ENCODE measurements around the gene VASN.

Gene VASN

GRCh38 chr16:4385066-4385788 lies 13.6 kb downstream of the VASN start:
- DNase-seq (ENCODE audit: low read depth, low spot score) = no peak
- no peak for TF ChIP-seq CTCF (IDR thresholded peaks at IDR 0.05; ENCODE audit: low read depth, low read length)
- in situ Hi-C loops (cut with HindIII; ENCODE audit: low sequenced_read_pairs) = no loop called here
- no peak overlapping the region for H3K4me3 ChIP-seq (ENCODE audit: low read depth, low read length)

DNA sequence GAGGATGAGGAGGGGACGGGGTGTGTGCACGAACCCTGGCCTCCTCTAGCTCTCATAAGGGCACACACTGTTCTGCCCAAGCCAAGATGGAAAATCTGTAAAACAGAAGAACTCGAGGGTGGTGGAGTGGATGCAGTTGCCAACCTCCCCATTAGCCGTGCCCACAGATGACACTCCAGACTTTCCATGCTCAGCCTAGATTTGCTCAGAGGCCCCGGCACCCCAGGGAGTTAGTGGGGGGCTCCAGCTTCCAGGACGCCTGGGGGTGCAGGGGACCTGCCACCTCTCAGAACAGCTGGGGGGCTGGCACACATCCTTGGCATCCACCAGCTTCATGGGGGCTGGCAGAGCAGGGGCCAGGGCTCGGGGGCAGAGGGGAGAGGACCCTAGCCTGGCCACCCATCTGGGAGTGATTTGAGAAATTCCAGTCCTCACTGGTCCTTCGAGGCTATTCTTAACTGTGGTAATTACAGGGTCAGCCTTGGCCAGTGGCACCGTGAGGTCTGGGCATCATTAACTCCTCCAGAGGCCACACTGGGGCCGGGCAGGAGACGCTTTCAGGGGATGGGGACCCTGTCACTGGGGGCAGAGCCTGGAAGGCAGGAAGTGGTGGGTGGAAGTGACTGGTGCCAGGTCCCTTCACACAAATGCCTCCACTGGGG lies 14.3 kb downstream of the VASN start:
- no peak for DNase-seq (ENCODE audit: low read depth, low spot score)
- in situ Hi-C loops (cut with HindIII; ENCODE audit: low sequenced_read_pairs) = no loop called here
- no peak overlapping the region for H3K4me3 ChIP-seq (ENCODE audit: low read depth, low read length)
- no peak for TF ChIP-seq CTCF (IDR thresholded peaks at IDR 0.05; ENCODE audit: low read depth, low read length)

- DNase-seq (ENCODE audit: low read depth, low spot score) = no peak
- in situ Hi-C loops (cut with HindIII; ENCODE audit: low sequenced_read_pairs) = no loop called here
- H3K4me3 ChIP-seq (ENCODE audit: low read depth, low read length) = no peak overlapping the region
- TF ChIP-seq CTCF (IDR thresholded peaks at IDR 0.05; ENCODE audit: low read depth, low read length) = no peak
Observed at GRCh38 chr16:4386451-4386805, 14.8 kb downstream of the VASN start.

GRCh38 chr16:4386951-4387565 lies 15.4 kb downstream of the VASN start:
- in situ Hi-C loops (cut with HindIII; ENCODE audit: low sequenced_read_pairs) = no loop called here
- DNase-seq (ENCODE audit: low read depth, low spot score) = no peak
- TF ChIP-seq CTCF (IDR thresholded peaks at IDR 0.05; ENCODE audit: low read depth, low read length) = no peak
- no peak overlapping the region for H3K4me3 ChIP-seq (ENCODE audit: low read depth, low read length)

DNA sequence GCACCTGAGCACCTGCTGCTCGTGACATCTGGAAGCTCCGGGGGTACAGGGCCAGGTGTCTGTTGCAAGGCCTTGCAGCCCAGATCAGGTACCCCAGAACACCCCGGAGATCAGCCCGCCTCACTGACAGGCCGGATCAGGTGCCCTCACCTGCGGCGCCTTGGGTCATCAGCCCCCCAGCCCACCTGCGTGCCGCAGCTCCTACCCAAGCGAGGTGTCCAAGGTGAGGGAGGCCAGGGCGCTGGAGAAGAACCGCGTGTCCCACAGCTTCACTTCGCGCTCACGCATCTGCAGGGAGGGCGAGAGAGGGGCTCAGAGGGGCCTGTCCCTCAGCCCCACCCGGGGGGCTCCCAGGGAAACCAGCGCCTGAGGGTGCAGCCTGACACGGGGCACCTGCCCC lies 16.1 kb downstream of the VASN start:
- no peak overlapping the region for H3K4me3 ChIP-seq (ENCODE audit: low read depth, low read length)
- in situ Hi-C loops (cut with HindIII; ENCODE audit: low sequenced_read_pairs) = no loop called here
- TF ChIP-seq CTCF (IDR thresholded peaks at IDR 0.05; ENCODE audit: low read depth, low read length) = no peak
- no peak for DNase-seq (ENCODE audit: low read depth, low spot score)

DNA sequence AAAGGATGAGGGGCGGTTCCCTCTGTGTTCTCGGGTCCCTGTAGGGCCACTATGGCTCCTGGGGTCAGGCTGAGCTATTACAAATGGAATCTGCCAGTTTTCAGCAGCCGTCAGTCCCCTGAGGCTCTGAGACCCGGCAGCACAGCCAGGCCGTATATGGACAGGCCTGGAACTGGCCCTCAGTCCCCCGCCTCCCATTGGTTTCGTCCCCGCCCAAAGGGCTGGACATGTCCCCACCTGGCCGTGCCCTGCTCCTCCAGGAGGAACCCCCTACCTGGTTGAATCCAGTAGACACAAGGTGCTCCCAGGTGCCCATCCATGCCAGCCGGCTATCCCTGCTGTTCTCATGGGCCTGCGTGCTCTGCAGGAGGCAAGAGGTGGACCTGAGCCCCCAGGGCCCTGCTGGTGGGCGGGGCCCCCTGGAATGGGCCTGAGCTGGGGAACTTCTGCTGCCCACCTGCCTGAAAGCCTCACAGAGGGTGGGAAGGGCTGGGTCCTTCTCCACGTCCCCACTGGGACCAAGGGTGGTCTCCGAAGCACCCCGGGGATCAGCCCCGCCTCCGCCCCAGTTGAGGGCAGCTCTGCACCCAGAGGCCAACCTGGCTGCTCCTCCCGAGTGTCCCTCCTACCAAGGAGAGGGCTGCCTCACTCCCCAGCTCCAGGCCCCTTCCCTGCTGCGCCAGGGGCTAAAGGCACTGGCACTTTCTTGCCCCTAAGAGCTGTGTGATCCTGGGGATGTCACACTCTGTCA lies 16.8 kb downstream of the VASN start:
- no peak for TF ChIP-seq CTCF (IDR thresholded peaks at IDR 0.05; ENCODE audit: low read depth, low read length)
- in situ Hi-C loops (cut with HindIII; ENCODE audit: low sequenced_read_pairs) = no loop called here
- no peak for DNase-seq (ENCODE audit: low read depth, low spot score)
- no peak overlapping the region for H3K4me3 ChIP-seq (ENCODE audit: low read depth, low read length)

Measured in astrocyte of the spinal cord (primary cell).